OCI-LY1 (cell line): ENCODE results near the gene PRLHR.

Experiments
- H2AFZ ChIP-seq: fragments of 200-600 bp; sonication (generic), shearing (Covaris generic); 2 replicates; pipeline ENCODE4 v1.6.0; 2014; ENCODE audit warnings: antibody characterized with exemption, mild to moderate bottlenecking, low read length
- H3F3A ChIP-seq: fragments of 200-600 bp; sonication (generic), shearing (Covaris generic); 2 replicates; pipeline ENCODE4 v1.6.0; 2014; ENCODE audit warnings: mild to moderate bottlenecking, antibody characterized with exemption, low read length, moderate library complexity; ENCODE audit not compliant: insufficient read depth
- H3K27ac ChIP-seq: fragments of 200-600 bp; sonication (generic); 2 replicates; pipeline ENCODE4 v1.5.1; 2014; ENCODE audit warnings: low read length, mixed run types, mild to moderate bottlenecking, low read depth; ENCODE audit not compliant: poor library complexity, severe bottlenecking
- H3K27me3 ChIP-seq: fragments of 200-600 bp; sonication (generic); 2 replicates; pipeline ENCODE4 v1.6.0; 2014; ENCODE audit warnings: antibody characterized with exemption, mild to moderate bottlenecking, low read length, moderate library complexity; ENCODE audit not compliant: insufficient read depth
- H3K36me3 ChIP-seq: fragments of 200-600 bp; sonication (generic); 2 replicates; pipeline ENCODE4 v1.6.1; 2014; ENCODE audit warnings: mild to moderate bottlenecking, antibody characterized with exemption, low read length, moderate library complexity, mixed read lengths; ENCODE audit not compliant: insufficient read depth
- H3K4me1 ChIP-seq: fragments of 200-600 bp; sonication (generic); 2 replicates; pipeline ENCODE4 v1.5.1; 2014; ENCODE audit warnings: mild to moderate bottlenecking, low read length, moderate library complexity; ENCODE audit not compliant: insufficient read depth, severe bottlenecking
- H3K4me2 ChIP-seq: fragments of 200-600 bp; sonication (generic), shearing (Covaris generic); 2 replicates; pipeline ENCODE4 v1.6.1; 2014; ENCODE audit warnings: low read length
- H3K4me3 ChIP-seq: fragments of 200-600 bp; sonication (generic); 2 replicates; pipeline ENCODE4 v1.5.1; 2014; ENCODE audit warnings: low read length, low read depth, mild to moderate bottlenecking, mixed read lengths; ENCODE audit not compliant: poor library complexity, severe bottlenecking
- H3K79me2 ChIP-seq: fragments of 200-600 bp; shearing (Covaris generic); 2 replicates; pipeline ENCODE4 v1.6.1; 2016; ENCODE audit warnings: mixed run types, low read length, mixed read lengths; ENCODE audit not compliant: insufficient read depth
- H3K9ac ChIP-seq: fragments of 200-600 bp; sonication (generic), shearing (Covaris generic); 2 replicates; pipeline ENCODE4 v1.6.1; 2014; ENCODE audit warnings: mild to moderate bottlenecking, low read length, mixed read lengths
- H3K9me2 ChIP-seq: fragments of 200-600 bp; sonication (generic), shearing (Covaris generic); 2 replicates; pipeline ENCODE4 v1.6.1; 2014; ENCODE audit warnings: low read depth, mild to moderate bottlenecking, low read length, mixed read lengths
- H3K9me3 ChIP-seq: fragments of 200-600 bp; shearing (Covaris generic); 2 replicates; pipeline ENCODE4 v1.6.1; 2014; ENCODE audit warnings: low read length, mixed read lengths
- H4K20me1 ChIP-seq: fragments of 200-600 bp; sonication (generic), shearing (Covaris generic); 2 replicates; pipeline ENCODE4 v1.6.0; 2016; ENCODE audit warnings: mild to moderate bottlenecking, low read length; ENCODE audit not compliant: insufficient read depth
- EZH2 ChIP-seq: fragments of 200-600 bp; sonication (generic), shearing (Covaris generic); IDR thresholded peaks from 2 replicates; pipeline ENCODE4 v1.8.0; 2017; ENCODE audit warnings: borderline replicate concordance, mixed run types, mild to moderate bottlenecking, antibody characterized with exemption, low read length, moderate library complexity, mixed read lengths
- TF ChIP-seq, protein P1 (sequence below): fragments of 200-600 bp; sonication (generic), shearing (Covaris generic); IDR thresholded peaks from 2 replicates; pipeline ENCODE4 v1.5.1; 2017; ENCODE audit warnings: mild to moderate bottlenecking, antibody characterized with exemption, low read length, moderate library complexity, mixed read lengths

The PRLHR gene

DNA sequence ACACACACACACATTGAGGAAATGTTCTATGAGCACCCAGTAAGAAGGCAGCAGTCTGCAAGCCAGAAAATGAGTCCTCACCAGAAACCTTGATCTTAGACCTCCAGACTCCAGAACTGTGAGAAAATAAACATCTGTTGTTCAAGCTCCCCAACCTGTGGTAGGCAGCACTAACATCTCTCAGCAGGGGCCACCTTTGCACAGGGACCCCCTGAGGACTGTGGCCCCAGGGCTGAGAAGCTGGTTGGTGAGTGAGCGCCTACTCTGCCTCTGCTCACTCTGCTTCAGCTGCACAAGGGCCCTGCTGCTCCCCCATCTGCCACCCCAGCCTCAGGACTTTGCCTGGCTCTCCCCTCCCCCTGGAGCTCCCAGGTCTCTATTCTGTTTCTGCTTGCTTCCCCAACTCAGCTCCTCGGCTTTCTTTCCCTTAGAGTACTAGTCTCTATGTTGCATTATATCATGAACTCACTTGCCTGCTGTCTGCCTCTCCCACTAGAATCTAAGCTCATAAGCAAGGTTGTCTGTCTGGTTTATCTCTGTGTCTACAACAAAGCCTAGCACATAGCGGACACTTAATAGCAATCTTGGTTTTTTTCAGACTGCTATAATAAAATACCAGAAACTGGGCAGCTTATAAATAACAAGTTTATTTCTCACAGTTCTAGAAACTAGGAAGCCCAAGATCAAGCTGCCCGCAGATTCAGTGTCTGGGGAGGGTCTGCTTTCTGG lies 40.4 kb upstream of the PRLHR start:
- TF ChIP-seq EZH2 = no peak
- TF ChIP-seq, protein P1, sequence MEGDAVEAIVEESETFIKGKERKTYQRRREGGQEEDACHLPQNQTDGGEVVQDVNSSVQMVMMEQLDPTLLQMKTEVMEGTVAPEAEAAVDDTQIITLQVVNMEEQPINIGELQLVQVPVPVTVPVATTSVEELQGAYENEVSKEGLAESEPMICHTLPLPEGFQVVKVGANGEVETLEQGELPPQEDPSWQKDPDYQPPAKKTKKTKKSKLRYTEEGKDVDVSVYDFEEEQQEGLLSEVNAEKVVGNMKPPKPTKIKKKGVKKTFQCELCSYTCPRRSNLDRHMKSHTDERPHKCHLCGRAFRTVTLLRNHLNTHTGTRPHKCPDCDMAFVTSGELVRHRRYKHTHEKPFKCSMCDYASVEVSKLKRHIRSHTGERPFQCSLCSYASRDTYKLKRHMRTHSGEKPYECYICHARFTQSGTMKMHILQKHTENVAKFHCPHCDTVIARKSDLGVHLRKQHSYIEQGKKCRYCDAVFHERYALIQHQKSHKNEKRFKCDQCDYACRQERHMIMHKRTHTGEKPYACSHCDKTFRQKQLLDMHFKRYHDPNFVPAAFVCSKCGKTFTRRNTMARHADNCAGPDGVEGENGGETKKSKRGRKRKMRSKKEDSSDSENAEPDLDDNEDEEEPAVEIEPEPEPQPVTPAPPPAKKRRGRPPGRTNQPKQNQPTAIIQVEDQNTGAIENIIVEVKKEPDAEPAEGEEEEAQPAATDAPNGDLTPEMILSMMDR = no peak
- Histone ChIP-seq H3K4me1 (no peaks in the 10 kb centered on the region), H3K4me2 (no peak overlapping the region), H3K4me3 (no peak overlapping the region), H2AFZ (no peak overlapping the region), H3K9me3 (no peaks in the 10 kb centered on the region), H3K27me3 (no peaks in the 10 kb centered on the region), H3K9me2 (no peaks in the 10 kb centered on the region), H3K9ac (no peak overlapping the region), H4K20me1 (no peaks in the 10 kb centered on the region), H3F3A (no peaks in the 10 kb centered on the region), H3K79me2 (no peaks in the 10 kb centered on the region), H3K27ac (no peak overlapping the region), H3K36me3 (no peaks in the 10 kb centered on the region)

DNA sequence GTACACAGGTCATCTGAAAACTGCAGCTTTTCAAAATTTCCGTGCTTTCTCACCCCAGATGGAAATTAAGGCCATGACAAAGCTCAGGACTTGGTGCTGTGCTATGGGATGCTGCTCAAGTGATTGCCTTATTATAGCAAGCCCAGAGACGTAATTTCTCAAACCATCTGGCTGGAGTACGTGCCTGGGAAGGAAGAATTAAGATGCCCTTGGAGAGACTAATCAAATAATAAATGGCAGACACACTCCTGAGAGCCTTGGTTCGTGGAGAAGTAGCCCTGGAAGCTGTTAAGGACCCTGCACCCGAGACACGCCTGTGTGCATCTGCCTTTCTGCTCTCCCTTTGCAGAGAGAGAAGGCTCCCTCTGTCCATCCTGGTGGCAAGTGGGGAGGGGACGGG lies 38.3 kb upstream of the PRLHR start:
- no peaks in the 10 kb centered on the region for H3K9me2 ChIP-seq
- no peaks in the 10 kb centered on the region for H4K20me1 ChIP-seq
- TF ChIP-seq, protein P1 = no peak
- no peak for TF ChIP-seq EZH2
- H3K9ac ChIP-seq = no peak overlapping the region
- H2AFZ ChIP-seq = no peak overlapping the region
- H3K4me2 ChIP-seq = no peak overlapping the region
- no peaks in the 10 kb centered on the region for H3F3A ChIP-seq
- no peaks in the 10 kb centered on the region for H3K36me3 ChIP-seq
- H3K4me3 ChIP-seq = no peak overlapping the region
- no peak overlapping the region for H3K27ac ChIP-seq
- no peaks in the 10 kb centered on the region for H3K79me2 ChIP-seq
- no peaks in the 10 kb centered on the region for H3K27me3 ChIP-seq
- H3K4me1 ChIP-seq = no peaks in the 10 kb centered on the region
- H3K9me3 ChIP-seq = no peaks in the 10 kb centered on the region

DNA sequence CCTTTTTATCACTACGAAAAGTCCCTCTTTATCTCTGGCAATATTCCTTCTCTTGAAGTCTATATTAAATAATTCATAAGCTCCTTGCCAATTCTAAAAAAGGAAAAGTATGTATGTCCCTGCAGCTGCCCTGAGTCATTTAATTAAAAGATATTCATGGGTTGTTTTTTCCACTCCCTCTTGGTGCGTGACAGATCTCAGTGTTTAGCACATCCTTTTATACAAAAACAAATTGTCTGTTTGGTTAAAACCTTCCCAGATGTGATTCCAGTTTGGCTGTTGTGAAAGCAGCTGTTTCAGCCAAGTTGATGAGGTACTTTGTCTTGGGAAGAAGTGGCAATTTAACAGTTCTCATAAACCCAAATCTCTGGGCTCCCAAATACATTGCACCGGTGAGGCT lies 33.8 kb upstream of the PRLHR start:
- Histone ChIP-seq H3K9me2 (no peaks in the 10 kb centered on the region), H2AFZ (no peak overlapping the region)
- no peak for TF ChIP-seq EZH2
- TF ChIP-seq, protein P1 = no peak

More for the DNA sequence above, 33.8 kb upstream of the PRLHR start:
- no peak overlapping the region for H3K4me2 ChIP-seq
- no peaks in the 10 kb centered on the region for H3K79me2 ChIP-seq
- no peaks in the 10 kb centered on the region for H3K36me3 ChIP-seq
- H3K27ac ChIP-seq = no peak overlapping the region
- H3K4me3 ChIP-seq = no peak overlapping the region
- no peaks in the 10 kb centered on the region for H3F3A ChIP-seq
- no peaks in the 10 kb centered on the region for H3K9me3 ChIP-seq
- no peaks in the 10 kb centered on the region for H3K4me1 ChIP-seq
- H3K9ac ChIP-seq = no peak overlapping the region
- H3K27me3 ChIP-seq = no peaks in the 10 kb centered on the region; the same call in 1 of the 2 replicates
- H4K20me1 ChIP-seq = no peaks in the 10 kb centered on the region
